C4-2B (cell line): ENCODE measurements around the gene FOXN3.

Source experiments
- H3K27ac ChIP-seq: fragments of 450-650 bp; 2 replicates; pipeline ENCODE4 v1.5.1; 2017
- CTCF ChIP-seq: fragments of 450-650 bp; conservative IDR thresholded peaks from 2 replicates; pipeline ENCODE4 v1.5.1; 2017; ENCODE audit warnings: mild to moderate bottlenecking
- ZFX ChIP-seq: fragments of 450-650 bp; IDR thresholded peaks from 2 replicates; pipeline ENCODE4 v1.6.1; 2017

FOXN3 gene

GRCh38 chr14:89443042-89443629 is 26.1 kb upstream of the FOXN3 start:
- no peak overlapping the region for H3K27ac ChIP-seq

GRCh38 chr14:89442280-89442679 is 25.2 kb upstream of the FOXN3 start:
- H3K27ac ChIP-seq, result no peak overlapping the region
- TF ChIP-seq ZFX, result no peak
- TF ChIP-seq CTCF, result no peak

More at GRCh38 chr14:89443042-89443629, 26.1 kb upstream of the FOXN3 start:
- TF ChIP-seq CTCF, result no peak
- no peak for TF ChIP-seq ZFX

- no peak overlapping the region for H3K27ac ChIP-seq
- TF ChIP-seq CTCF, result no peak
- no peak for TF ChIP-seq ZFX
Measured at GRCh38 chr14:89440986-89441909, 24.2 kb upstream of the FOXN3 start.

GRCh38 chr14:89435892-89436656 is 19.0 kb upstream of the FOXN3 start:
- no peak overlapping the region for H3K27ac ChIP-seq
- TF ChIP-seq CTCF (no peak), ZFX (no peak)

- TF ChIP-seq ZFX, result no peak
- TF ChIP-seq CTCF, result no peak
- H3K27ac ChIP-seq, result no peak overlapping the region
Measured at GRCh38 chr14:89435492-89435891, 18.5 kb upstream of the FOXN3 start.

- H3K27ac ChIP-seq, result no peak overlapping the region
Measured at GRCh38 chr14:89432226-89432625, 15.2 kb upstream of the FOXN3 start.

More at GRCh38 chr14:89432226-89432625, 15.2 kb upstream of the FOXN3 start:
- TF ChIP-seq CTCF (no peak), ZFX (no peak)
